GM12878 (cell line): ENCODE results near the gene NPAS3.

Source experiments
- ESRRA ChIP-seq: IDR thresholded peaks from 2 replicates; pipeline ENCODE4 v1.6.1; 2012; ENCODE audit warnings: mild to moderate bottlenecking, low read length, improper control_type of control experiment
- EZH2 ChIP-seq: IDR thresholded peaks from 2 replicates; pipeline ENCODE4 v1.6.1; 2012; ENCODE audit warnings: low read depth, mild to moderate bottlenecking, control low read depth, inconsistent platforms, low read length, borderline replicate concordance; ENCODE audit not compliant: control insufficient read depth
- HDAC2 ChIP-seq: fragments of 200-600 bp; sonication (generic); IDR thresholded peaks from 2 replicates; pipeline ENCODE4 v1.6.1; 2017
- JUND ChIP-seq: IDR thresholded peaks from 2 replicates; pipeline ENCODE4 v1.6.1; 2012; ENCODE audit warnings: low read depth, mild to moderate bottlenecking, low read length, improper control_type of control experiment, moderate library complexity
- PAX5 ChIP-seq: IDR thresholded peaks from 2 replicates; pipeline ENCODE4 v1.6.1; 2011; ENCODE audit warnings: low read depth, low read length, borderline replicate concordance
- RAD21 ChIP-seq: IDR thresholded peaks from 2 replicates; pipeline ENCODE4 v1.6.1; 2011; ENCODE audit warnings: mild to moderate bottlenecking, low read depth, low read length, moderate library complexity; ENCODE audit not compliant: insufficient read depth
- SMAD1 ChIP-seq: fragments of 450-650 bp; IDR thresholded peaks from 2 replicates; pipeline ENCODE4 v1.6.1; 2018; ENCODE audit warnings: mild to moderate bottlenecking, low read depth; ENCODE audit not compliant: partially characterized antibody
- TCF7 ChIP-seq: IDR thresholded peaks from 2 replicates; pipeline ENCODE4 v1.6.1; 2014; ENCODE audit warnings: antibody characterized with exemption, borderline replicate concordance
- TF ChIP-seq, protein P1 (sequence below): IDR thresholded peaks from 2 replicates; pipeline ENCODE4 v1.6.1; 2012; ENCODE audit warnings: low read depth, low read length, improper control_type of control experiment
- TF ChIP-seq, protein P2 (sequence below), 3 experiments: IDR thresholded peaks in 2 of 3; conservative IDR thresholded peaks in 1 of 3; 2 replicates each; pipeline ENCODE4 v1.5.1; 2011; ENCODE audit warnings: low read depth in 3 of 3, low read length in 3 of 3, mild to moderate bottlenecking in 3 of 3, control low read depth in 2 of 3, moderate library complexity in 2 of 3, inconsistent platforms in 1 of 3, mixed read lengths in 1 of 3; ENCODE audit not compliant: control insufficient read depth in 2 of 3, insufficient read depth in 1 of 3; ENCODE audit errors: extremely low read depth in 1 of 3

DNA sequence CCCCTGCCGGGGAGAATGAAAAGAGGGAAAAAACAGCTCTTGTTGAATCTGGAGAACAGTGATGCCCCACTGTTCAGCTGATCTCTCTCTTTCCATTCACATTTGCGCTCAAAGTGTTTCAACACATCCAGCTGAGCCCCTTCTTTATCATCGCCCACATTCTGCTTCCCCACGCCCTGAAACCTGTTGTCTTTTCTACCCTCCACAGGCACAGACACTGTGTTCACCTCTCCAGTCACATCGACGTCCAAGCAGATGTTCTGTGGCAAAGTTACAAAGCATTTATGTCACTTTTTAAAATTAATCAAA, 673.5 kb downstream of the NPAS3 start:
- TF ChIP-seq RAD21 (no peak), EZH2 (no peak), JUND (no peak), ESRRA (no peak), SMAD1 (no peak), PAX5 (no peak), TCF7 (no peak), HDAC2 (no peak)
- TF ChIP-seq, protein P1, sequence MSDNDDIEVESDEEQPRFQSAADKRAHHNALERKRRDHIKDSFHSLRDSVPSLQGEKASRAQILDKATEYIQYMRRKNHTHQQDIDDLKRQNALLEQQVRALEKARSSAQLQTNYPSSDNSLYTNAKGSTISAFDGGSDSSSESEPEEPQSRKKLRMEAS, result no peak
- TF ChIP-seq, protein P2, sequence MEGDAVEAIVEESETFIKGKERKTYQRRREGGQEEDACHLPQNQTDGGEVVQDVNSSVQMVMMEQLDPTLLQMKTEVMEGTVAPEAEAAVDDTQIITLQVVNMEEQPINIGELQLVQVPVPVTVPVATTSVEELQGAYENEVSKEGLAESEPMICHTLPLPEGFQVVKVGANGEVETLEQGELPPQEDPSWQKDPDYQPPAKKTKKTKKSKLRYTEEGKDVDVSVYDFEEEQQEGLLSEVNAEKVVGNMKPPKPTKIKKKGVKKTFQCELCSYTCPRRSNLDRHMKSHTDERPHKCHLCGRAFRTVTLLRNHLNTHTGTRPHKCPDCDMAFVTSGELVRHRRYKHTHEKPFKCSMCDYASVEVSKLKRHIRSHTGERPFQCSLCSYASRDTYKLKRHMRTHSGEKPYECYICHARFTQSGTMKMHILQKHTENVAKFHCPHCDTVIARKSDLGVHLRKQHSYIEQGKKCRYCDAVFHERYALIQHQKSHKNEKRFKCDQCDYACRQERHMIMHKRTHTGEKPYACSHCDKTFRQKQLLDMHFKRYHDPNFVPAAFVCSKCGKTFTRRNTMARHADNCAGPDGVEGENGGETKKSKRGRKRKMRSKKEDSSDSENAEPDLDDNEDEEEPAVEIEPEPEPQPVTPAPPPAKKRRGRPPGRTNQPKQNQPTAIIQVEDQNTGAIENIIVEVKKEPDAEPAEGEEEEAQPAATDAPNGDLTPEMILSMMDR (IDR thresholded peaks at IDR 0.05 in 2 of 3, conservative IDR thresholded peaks at IDR 0.05 in 1 of 3; ENCODE audit: control insufficient read depth in 2 of 3, extremely low read depth in 1 of 3, insufficient read depth in 1 of 3, low read depth in 3 of 3, low read length in 3 of 3), result no peak
